ENCODE data around the gene TTC38.

- TF ChIP-seq CTCF (IDR thresholded peaks at IDR 0.05): no peak
- no peak for TF ChIP-seq POLR2A (IDR thresholded peaks at IDR 0.05)
These were observed 32.8 kb upstream of the TTC38 start for GRCh38 chr22:46234969-46235368.
